ENCODE data around the gene RIOK2.
"Not testable (repeated sequence)": the region's sequence is repeated elsewhere in the genome, so short reads cannot be mapped to it uniquely, and the experiment has no call there.

The RIOK2 gene

GRCh38 chr5:97165726-97166125 is 17.3 kb downstream of the RIOK2 start:
- DNase-seq, result no peak

GRCh38 chr5:97164846-97165245 is 18.2 kb downstream of the RIOK2 start:
- no peak for DNase-seq

- no peak for DNase-seq
Measured at GRCh38 chr5:97163790-97164285, 19.2 kb downstream of the RIOK2 start.

- DNase-seq, result no peak
Measured at GRCh38 chr5:97163360-97163764, 19.7 kb downstream of the RIOK2 start.

GRCh38 chr5:97162045-97162444 is 21.0 kb downstream of the RIOK2 start:
- DNase-seq, result peak; percentile 42

GRCh38 chr5:97157689-97158088 is 25.4 kb downstream of the RIOK2 start:
- DNase-seq, result no peak

GRCh38 chr5:97151370-97151769 is 31.7 kb downstream of the RIOK2 start:
- DNase-seq, result no peak

- DNase-seq, result no peak
Measured at GRCh38 chr5:97150401-97150800, 32.6 kb downstream of the RIOK2 start.

GRCh38 chr5:97149709-97150108 is 33.3 kb downstream of the RIOK2 start:
- no peak for DNase-seq

GRCh38 chr5:97148288-97148687 is 34.8 kb downstream of the RIOK2 start:
- DNase-seq, result no peak

GRCh38 chr5:97143704-97144103 is 39.3 kb downstream of the RIOK2 start:
- no peak for DNase-seq

- DNase-seq, result no peak
Measured at GRCh38 chr5:97142521-97143254, 40.4 kb downstream of the RIOK2 start, which contains the start of gene LIX1. Gene LIX1, minus strand, starts transcription at chr5:97142611. Its CDS starts 35 bp downstream, at chr5:97142576.

- DNase-seq, result no peak
Measured at GRCh38 chr5:97141539-97141938, 41.5 kb downstream of the RIOK2 start.

- no peak for DNase-seq
Measured at GRCh38 chr5:97141031-97141430, 42.0 kb downstream of the RIOK2 start.

- not testable (repeated sequence) for DNase-seq
Measured at GRCh38 chr5:97140250-97140649, 42.8 kb downstream of the RIOK2 start.

- no peak for DNase-seq
Measured at GRCh38 chr5:97136475-97136874, 46.6 kb downstream of the RIOK2 start.

- no peak for DNase-seq
Measured at GRCh38 chr5:97135868-97136267, 47.2 kb downstream of the RIOK2 start.

GRCh38 chr5:97134634-97135033 is 48.4 kb downstream of the RIOK2 start:
- DNase-seq, result no peak

GRCh38 chr5:97133101-97133500 is 49.9 kb downstream of the RIOK2 start:
- no peak for DNase-seq

- DNase-seq, result no peak
Measured at GRCh38 chr5:97131921-97132320, 51.1 kb downstream of the RIOK2 start.

GRCh38 chr5:97131139-97131710 is 51.8 kb downstream of the RIOK2 start:
- DNase-seq, result peak; percentile 9

- DNase-seq, result no peak
Measured at GRCh38 chr5:97127727-97128126, 55.3 kb downstream of the RIOK2 start.

GRCh38 chr5:97125125-97125683 is 57.8 kb downstream of the RIOK2 start:
- no peak for DNase-seq

- no peak for DNase-seq
Measured at GRCh38 chr5:97124335-97124734, 58.7 kb downstream of the RIOK2 start.
